Hematopoietic multipotent progenitor cell treated with erythropoietin and hydrocortisone succinate and interleukin-3 and kit ligand, for 17 days (in vitro differentiated cells): ENCODE results near the gene ATP2C2.
A peak's percentile ranks its signal among the peaks of the same experiment; 100 is the strongest.

Experiments
- DNase-seq: peaks from one replicate; pipeline ENCODE4 v3.0.0-alpha.2; 2015; ENCODE audit warnings: low spot score

ATP2C2 gene

DNA sequence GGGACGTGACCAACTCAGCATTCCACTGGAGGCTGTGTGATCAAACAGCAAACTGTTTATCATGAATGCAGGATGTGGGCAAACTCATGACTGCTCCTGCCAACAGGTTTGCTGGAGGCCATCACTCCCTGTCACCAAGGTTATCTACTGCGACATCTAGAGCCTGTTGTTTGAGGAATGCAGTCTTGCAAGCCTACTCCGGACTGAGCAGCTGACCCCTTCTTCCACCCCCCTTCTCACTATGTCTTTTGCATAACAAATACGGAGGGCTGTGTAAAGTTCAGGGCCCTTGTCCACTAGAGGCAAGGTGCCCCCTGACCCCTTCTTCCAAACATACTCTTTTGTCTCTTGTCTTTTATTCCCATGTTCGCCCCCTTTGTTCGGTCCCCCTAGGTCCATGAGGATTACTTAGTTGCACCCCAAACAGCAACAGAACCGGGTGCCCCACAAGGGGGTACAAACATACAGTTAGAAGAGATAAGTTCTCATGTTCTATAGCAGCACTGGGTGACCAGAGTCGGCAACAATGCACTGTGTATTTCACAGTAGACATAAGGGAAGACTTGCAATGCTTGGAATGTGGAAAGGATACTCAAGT, 107.4 kb downstream of the ATP2C2 start:
- no peak for DNase-seq

DNA sequence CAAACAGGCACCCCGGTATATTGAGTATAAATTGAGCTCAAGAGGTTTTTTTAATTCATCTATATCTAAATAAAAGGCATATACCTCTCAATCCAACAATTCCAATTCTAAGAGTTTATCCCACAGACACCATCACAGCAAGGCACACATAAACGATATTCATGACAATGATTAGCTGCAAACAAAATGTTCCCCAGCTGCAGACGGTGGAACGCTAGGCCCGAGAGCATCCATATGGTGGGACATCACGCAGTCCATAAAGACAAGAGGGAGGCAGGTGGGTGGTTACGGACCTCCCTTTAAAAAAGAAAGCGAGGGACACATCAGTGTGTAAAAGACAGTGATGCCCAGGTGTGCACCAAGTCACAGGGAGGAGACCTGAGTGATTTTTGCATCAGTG, 108.1 kb downstream of the ATP2C2 start:
- no peak for DNase-seq

DNA sequence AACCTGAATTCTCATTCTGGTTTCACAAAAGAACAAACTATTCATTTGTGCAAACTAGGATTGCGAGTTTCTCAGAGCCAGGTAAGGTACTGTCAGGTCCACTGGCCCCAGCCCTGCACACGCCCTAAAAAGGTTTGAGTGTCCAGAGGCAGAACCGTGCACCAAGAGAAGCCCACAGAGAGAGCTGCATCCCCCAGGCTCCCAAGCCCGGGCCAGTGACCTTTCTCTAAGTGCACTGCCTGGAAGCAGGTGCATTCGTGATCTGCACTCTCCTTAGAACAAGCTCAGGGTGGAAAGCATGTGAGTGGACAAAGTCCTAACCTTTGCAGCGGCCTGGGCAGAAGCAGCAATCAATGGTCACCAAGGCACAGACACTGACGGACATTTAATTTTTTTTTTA, 109.3 kb downstream of the ATP2C2 start:
- DNase-seq, result no peak

DNA sequence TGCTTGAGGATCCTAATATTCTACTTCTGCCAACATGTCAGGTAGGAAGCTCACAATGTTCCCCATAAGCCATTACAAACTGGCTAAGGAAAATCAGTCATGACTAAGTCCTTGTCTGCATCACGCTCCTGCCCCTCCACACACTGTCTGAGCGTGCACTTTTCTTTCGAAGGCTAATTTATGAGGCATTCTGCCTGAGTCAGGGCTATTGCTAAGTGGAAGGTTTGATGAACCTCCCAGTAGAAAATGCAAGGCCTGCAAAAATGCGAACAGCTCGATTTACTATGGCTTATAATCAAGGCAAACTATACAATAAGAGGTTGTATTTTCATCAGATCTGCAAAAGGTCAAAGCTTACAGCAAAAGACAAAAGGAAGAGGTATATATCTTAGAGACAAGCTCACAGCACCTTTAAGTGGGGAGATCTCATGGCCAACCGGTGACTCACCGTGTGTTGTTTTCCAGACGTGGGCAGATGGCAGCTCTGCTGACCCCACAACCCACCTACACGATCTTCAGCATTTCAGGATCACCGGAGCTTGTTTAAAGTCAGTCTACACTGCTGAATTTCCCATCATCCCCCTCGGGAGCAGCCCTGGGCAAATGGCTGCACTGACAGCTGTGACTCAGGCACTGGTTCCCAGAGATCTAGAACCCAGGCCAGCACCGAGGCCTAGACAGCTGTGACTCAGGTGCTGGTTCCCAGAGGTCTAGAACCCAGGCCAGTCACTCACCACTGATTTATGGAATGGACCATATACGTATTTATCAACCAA, 110.0 kb downstream of the ATP2C2 start:
- no peak for DNase-seq

DNA sequence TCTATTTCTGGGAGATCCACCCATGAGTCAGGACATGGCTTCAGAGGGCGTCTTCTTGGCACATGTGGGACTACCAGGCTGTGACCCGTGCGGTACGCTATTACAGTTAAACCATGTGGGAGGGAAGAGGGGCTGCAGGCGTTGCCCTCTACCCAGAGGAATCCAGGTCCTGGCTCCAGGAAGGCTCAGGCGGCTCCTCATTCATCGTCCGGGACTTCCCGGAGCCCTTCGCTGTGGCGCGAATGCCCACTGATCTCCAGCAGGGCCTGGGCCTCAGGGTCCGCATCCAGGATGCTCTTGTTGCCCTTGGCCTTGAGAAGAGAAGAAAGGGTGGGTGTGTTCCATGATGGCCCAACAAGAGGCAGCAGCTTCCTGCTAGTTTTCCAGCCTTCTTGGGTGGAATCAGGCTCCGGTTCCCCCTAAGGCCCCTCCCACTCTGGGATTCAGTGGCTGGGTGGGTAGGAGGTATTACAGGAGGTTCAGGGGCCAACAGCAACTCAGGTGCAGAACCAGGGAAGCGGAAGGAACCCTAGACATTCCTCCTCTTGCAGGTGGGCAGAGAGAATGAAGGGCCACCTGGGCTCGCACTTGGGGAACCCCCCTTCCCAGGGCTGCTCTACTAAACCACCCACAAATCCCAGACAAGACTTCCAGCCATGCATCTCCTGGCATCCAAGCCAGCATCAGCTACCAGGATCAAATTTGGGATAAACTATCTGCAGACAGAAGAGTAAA, 111.5 kb downstream of the ATP2C2 start:
- DNase-seq, result no peak

DNA sequence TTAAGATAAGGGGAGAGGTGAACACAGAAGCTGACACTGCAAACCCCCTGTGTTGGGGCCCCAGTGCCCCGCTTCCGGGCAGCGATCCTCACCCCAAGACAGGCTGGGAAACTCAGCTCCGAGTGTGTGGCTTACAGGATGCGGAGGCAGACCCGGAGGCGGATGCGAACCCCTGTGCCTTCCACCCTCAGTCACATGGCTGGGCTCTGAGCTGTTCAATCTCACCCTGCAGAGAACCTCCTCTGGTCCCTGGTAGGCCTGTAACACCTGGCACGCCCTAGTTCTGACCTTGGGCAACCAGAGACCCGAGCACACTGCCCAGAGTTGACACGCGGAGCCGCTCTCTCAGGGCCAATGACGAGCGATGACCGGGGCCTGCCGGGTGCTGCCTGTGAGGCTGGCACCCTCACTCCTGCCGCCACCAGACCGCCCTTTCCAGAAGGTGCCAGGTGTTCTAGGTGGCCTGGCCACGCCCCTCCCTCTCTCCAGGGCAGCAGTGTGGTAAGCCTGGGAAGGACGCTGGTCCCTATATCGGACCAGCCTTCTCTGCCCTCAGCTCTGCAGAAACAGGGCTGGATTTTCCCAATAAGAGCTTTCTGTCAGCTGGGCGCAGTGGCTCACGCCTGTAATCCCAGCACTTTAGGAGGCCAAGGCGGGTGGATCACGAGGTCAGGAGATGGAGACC, 112.9 kb downstream of the ATP2C2 start:
- no peak for DNase-seq

DNA sequence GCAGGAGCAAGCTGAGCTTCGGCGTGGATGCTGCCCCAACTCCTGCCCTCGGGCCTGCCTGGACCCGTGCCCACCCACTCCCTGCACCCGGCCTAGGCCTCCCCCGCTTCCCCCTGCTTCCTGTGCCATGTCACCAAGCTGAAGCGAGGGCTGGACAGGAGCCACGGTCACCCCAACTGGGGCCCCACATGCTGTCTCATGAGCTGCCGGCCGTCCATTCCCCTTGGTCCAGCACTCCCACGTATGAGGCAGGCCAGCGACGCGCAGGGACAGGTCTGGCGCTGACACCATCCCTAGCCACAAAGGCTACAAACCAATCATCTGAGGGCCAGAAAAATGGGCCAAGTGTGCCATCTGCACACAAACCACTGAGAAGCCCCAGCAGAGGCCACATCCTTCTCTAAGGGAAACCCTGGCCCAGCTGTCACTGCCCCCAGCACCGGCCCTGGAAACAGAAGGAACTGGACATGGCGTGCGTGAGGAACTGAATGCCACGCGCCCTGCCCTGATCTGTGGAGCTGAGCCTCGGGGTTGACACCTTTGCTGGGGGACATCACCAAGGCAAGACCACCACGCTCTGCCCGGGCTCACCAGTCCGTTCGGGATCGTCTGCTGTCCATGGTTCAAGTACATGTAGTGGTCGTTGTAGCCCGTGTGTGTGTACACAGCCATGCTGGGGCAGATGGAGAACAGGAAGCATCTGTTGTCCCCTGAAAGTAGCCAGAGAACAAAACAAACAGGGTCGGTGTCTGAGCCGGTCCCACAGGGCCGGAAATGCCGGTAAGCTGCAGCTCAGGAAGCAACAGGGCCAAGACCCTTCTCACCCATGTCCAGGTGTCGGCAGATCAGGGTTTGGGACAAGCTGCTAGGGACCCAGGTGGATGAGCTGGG, 113.9 kb downstream of the ATP2C2 start:
- no peak for DNase-seq

DNA sequence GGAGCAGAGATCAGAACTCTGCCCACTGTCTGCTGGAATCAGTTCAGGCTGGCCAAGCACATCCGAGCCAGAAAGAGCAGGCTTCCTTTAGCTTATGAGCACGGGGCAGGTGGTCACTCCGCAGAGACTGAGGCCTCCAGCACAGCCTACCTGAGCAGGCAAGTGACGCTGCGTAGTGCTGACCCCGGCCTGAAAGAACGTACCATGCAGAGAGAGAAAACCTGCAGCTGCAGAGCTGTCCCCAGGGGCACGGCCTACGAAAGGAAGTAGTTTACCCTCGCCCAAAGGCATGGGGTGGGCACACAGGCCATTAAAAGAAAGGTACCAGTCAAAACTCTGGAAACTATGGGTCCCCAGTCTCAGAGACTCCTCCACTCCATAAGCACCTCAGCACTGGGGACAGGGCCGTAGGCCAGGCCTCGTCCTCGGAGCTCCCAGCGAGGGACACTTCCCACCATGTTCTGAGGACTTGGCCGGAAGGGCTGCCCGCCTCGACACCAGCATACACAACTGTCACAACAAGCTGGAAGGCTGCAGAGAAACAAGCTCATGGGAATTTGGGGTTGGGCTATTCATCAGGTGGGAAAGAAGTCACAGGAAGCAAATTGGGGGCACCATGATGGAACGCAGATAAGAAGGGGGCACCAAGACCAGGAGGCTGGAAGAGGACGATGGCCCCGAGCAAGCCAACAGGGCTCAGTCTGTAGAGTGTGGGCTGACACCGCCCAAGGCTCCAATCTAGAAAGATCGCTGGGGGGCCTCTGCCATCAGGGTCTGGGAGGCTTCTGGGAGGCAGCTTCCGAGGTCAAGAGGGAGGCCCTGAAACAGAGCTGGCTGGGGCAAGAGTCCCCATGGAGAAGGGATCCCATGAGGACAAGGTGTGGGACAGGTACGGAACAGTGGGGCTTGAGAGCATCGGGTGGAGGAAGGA, 114.9 kb downstream of the ATP2C2 start:
- DNase-seq, result no peak

DNA sequence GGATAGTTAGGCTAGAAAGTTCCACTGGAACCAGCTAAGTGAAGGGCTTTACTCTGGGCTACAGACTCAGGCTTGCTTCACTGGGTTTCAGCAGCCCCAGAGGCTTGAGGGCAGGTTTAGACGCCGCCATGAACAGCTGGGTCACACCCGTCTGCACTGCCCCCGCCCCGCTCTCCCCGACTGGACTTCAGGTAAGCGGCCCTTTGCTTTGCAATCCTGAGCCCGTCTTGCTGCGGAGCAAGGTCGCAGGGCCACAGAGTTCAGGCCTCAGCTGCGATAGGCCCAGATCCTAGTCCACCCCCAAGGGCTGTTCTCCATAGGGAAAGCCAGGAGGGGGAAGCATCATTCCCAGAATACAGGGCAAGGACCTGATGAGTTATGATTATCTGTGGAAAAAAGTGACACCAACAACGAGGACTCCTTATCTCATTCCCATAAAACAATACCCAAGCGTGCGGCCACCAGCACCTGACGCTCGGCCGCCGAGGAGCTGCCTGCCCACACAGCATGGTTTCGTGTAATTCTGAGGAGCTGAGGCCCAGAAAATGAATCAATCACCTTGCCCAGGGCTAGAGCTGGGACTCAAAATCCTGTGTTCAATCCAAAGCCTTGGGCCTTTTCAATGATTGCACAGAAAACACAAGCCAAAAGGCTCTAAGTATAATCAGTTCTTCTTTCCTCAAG, 115.7 kb downstream of the ATP2C2 start:
- DNase-seq, result no peak

DNA sequence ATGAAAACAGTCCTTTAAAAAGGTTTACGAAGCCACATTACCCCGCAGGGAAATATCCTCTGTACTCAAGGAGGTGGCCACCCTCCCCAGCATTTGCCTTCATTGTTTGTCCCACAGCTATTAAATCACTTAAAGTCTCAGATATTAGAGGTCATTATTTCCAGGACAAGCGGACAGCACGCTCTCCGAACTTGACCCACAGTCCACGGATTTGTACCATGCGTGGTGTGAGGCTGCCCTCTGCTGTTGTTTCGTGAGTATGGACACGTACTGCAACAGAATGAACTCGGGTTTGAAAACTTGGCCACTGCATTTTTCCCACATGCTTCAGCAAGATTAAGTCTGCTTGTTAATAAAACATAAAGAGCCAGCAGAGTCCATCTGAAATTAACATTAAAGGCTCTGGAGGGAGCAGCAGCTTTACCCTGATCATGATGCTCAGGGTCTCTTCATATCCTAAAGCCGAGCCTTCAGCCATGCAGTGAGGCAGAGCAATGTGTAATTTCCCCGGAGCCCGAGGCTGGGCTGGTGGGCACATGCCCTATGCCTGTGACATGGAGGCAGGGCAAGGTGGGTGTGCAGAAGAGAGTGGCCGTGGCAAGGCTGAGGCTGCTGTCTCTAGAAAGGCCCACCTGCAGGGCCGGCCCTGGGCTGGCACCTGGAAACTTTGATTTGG, 116.4 kb downstream of the ATP2C2 start:
- peak; percentile 9 for DNase-seq

DNA sequence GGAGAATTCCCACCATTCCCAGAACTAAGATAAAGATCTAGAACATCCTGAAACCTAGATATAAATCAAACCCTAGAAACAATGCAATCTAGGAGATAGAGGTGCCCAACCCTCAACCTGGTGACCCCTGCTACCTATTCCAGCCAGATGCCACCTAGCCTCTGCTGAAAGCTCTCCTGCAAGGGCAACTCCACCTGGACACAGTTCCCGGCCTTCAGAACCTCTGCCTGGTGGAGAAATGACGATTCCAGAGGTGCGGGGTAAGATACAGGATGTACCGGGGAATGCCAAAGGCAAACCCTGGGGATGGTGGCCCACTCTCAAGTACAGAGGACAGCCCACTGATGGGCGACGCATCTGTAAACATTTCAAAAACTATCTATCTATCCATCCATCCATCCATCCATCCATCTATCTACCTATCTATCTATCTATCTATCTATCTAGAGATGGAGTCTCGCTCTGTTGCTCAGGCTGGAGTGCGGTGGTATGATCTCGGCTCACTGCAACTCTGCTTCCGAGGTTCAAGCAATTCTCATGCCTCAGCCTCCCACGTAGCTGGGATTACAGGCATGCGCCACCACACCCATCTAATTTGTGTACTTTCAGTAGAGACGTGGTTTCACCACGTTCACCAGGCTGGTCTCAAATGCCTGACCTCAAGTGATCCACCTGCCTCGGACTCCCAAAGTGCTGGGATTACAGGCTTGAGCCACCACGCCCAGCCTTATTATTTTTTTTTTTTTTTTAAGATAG, 117.1 kb downstream of the ATP2C2 start:
- no peak for DNase-seq

DNA sequence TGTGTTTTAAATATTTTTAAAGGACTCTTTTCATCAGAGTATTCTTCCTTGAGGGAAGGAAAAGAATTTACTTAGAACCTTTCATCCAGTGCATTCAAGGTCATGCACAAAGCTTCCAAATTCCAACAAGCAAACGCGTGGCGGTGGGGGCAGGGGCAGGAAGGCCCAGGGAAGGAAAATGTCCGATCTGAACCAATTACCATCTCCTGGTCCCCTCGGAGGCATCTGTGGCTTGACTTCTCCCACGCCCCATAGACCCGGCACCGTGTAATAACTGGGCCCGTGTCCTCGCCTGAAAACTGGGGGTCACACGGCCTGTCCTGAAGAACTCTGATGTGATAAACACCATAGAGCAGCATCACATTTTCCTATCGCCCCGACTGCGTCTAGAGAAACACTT, 117.8 kb downstream of the ATP2C2 start:
- DNase-seq, result no peak

DNA sequence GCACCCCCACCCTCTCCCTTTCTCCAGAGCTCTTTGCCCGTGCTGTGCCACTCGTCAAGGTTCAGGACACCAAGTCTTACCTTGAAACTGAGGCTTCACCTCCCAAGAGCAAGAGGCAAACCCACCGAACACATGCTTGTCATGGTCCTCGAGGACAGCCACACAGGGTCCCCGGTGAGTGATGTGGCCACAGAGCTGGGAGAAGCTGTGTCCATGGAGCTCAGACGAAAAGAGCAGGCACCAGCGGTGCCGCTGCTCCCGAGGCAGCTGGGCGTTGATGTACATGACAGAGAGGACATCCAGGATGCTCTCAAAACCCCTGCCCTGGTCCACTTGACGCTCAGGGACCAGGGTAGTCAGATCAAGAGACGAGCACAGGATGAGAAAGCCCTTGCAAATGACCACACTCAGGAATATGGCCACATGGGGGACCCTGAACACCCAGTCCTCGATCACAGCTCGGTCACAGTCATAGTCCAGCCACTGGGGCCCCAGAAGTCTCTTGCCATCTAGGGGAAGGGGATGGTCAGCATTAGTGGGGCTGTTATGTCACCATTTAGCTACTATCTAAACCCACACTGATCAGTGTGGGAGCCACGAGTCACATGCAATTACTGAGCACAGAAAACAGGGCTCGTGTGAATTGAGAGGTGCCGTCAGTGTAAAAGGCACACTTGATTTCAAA, 118.4 kb downstream of the ATP2C2 start:
- DNase-seq, result no peak

DNA sequence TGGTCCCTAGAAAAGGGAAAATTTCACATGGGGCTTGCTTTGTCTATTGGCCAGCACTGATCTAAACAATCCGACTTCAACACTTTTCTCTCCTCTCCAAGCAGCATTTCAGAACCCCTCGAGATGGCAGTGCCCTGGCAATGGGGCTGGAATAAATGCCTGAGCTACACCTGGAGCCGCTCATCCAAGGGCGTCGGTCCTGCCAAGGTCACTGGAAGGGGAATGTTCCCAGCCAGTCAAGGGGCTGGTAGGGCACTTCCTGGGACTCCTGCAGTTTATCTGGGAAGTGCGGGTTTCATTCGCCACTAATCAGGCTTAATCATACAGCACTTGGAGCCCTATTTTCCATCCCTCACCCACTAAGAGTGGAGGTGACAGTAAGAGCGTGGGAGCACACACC, 119.0 kb downstream of the ATP2C2 start:
- DNase-seq, result no peak

DNA sequence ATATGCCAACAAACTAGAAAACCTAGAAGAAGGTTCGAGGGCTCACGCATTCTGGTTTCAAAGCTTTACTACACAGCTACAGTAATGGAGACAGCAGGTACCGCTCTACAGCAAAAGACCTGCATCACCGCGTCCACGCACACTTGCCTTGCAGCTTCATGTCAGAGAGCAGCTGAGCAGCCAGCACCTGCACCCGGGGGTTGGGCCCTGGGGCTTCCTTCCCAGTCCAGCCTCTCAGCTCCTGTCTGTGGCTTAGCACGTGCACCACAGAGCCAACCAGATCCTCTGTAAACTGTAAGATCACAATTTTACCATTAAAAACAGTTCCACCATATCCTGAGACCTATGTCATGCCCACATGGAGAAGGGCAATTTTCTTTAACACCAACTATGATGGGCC, 120.8 kb downstream of the ATP2C2 start:
- DNase-seq, result no peak

DNA sequence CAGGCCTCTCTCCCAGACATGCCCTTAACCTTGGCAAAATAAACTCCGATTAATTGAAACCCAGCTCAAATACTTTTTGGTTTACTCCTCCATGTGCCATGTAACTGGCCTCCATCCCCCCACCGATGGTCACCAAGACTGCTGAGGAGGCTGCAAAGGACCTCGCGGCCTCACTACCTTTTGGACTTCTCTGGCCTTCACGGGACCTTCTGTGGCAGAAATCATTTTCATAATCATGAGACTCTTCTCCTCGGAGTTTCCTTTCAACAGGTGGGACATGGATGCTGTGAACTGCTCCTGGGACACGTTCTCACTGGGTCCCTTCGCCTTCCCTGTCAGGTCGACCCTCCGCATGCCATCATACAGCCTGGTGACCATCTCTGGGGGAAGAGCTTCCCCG, 127.2 kb downstream of the ATP2C2 start:
- DNase-seq, result no peak

DNA sequence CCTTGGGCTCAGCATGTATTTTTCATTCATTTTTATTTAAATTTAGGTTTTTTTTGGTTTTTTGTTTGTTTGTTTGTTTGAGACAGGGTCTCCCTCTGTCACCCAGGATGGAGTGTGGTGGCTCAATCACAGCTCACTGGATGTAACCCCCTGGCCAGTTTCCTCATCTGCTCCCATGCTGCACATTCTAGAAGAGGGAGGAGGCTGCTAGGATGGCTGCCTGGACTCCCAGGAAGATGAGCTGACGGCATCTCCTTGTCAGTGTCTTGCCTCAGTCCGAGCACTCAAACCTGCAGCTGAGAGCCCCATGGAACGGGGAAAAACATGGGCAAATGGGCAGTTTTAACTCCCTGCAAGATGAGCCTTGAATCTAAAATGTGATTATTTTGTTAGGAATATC, 128.7 kb downstream of the ATP2C2 start:
- no peak for DNase-seq
